C4-2B (cell line): ENCODE measurements around the gene MED4.
"Not testable (repeated sequence)": the region's sequence is repeated elsewhere in the genome, so short reads cannot be mapped to it uniquely, and the experiment has no call there.

Experiments used
- H3K27ac ChIP-seq: fragments of 450-650 bp; 2 replicates; pipeline ENCODE4 v1.5.1; 2017
- ZFX ChIP-seq: fragments of 450-650 bp; IDR thresholded peaks from 2 replicates; pipeline ENCODE4 v1.6.1; 2017
- TF ChIP-seq, protein P1 (sequence below): fragments of 450-650 bp; conservative IDR thresholded peaks from 2 replicates; pipeline ENCODE4 v1.5.1; 2017; ENCODE audit warnings: mild to moderate bottlenecking

MED4 gene

DNA sequence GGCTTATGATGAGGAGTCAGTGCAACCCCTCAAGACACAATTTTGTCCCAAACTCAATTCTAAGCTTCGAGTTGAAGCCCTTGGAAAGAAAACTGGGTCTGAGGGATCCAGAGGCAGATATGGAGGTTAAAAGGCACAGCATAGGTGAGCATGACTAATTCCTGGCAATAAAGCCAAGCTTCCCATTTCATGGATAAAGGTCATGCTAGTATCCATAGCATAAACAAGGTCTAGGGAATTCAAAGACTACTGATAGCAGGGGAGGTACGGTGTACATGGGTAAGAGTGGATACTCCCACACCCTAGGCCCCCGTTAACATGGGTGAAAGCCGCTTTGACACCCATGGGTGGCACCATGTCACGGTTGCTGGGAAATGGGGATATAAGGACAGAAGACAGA lies 24.0 kb downstream of the MED4 start:
- H3K27ac ChIP-seq: no peak overlapping the region
- no peak for TF ChIP-seq ZFX
- TF ChIP-seq, protein P1, sequence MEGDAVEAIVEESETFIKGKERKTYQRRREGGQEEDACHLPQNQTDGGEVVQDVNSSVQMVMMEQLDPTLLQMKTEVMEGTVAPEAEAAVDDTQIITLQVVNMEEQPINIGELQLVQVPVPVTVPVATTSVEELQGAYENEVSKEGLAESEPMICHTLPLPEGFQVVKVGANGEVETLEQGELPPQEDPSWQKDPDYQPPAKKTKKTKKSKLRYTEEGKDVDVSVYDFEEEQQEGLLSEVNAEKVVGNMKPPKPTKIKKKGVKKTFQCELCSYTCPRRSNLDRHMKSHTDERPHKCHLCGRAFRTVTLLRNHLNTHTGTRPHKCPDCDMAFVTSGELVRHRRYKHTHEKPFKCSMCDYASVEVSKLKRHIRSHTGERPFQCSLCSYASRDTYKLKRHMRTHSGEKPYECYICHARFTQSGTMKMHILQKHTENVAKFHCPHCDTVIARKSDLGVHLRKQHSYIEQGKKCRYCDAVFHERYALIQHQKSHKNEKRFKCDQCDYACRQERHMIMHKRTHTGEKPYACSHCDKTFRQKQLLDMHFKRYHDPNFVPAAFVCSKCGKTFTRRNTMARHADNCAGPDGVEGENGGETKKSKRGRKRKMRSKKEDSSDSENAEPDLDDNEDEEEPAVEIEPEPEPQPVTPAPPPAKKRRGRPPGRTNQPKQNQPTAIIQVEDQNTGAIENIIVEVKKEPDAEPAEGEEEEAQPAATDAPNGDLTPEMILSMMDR: no peak

DNA sequence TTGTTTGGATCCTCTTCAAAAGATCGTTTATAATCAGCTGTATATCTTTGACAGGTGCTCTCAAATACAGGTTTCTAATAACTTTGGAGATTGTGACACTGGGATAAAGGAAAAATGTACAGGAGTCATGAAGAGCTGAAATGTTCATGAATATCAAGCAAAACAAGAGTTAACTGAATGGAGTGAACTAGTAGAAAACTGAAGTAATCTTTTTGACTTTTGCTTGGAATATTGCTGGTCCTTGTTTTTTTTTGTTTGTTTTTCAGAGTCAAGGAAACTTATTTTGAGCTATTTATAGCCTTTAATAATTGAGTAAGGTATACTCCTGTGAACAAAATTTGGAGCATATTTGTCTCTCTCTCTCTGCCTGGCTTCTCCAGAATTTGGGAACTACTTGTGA lies 25.3 kb downstream of the MED4 start:
- no peak overlapping the region for H3K27ac ChIP-seq
- TF ChIP-seq, protein P1: no peak
- no peak for TF ChIP-seq ZFX

DNA sequence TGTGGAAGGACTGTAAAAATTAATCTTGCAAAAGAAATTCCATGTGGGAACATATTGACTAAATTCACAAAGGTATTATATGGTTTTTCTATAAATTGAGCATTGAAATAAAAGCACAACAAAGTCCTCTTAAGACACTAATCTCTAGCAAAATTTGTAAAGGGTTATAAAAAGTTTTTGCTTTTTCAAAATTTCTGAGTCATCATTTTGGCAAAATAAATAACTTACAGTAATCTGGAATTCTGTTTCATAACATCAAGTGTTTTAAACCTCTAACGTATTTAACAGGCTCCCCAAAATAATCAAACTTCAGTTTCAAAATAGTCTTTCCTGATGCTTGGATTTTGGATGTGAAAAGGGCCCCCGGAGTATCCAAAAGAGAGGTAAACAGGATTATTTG lies 26.0 kb downstream of the MED4 start:
- H3K27ac ChIP-seq: no peak overlapping the region
- TF ChIP-seq, protein P1: no peak
- TF ChIP-seq ZFX: no peak

DNA sequence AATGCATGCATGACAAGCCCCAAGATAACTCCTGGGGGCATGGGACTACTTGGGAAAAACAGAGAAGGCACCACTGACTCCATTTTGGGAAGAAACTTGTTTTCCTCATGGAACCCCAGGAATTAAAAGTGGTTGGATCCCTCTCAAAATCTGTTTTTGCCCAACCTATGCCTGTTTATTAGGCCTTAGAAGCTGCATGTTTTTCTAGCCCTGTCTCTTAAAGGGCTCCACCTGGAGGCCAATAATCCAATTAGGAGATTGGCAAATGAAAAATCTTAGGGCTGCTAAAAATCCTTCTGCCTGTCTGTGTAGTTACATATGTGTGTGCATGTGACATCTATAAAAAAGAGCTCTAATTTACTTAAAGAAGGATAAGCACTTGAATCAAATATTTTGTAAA lies 26.9 kb downstream of the MED4 start:
- TF ChIP-seq, protein P1: peak; percentile 29
- TF ChIP-seq ZFX: no peak
- H3K27ac ChIP-seq: no peak overlapping the region

DNA sequence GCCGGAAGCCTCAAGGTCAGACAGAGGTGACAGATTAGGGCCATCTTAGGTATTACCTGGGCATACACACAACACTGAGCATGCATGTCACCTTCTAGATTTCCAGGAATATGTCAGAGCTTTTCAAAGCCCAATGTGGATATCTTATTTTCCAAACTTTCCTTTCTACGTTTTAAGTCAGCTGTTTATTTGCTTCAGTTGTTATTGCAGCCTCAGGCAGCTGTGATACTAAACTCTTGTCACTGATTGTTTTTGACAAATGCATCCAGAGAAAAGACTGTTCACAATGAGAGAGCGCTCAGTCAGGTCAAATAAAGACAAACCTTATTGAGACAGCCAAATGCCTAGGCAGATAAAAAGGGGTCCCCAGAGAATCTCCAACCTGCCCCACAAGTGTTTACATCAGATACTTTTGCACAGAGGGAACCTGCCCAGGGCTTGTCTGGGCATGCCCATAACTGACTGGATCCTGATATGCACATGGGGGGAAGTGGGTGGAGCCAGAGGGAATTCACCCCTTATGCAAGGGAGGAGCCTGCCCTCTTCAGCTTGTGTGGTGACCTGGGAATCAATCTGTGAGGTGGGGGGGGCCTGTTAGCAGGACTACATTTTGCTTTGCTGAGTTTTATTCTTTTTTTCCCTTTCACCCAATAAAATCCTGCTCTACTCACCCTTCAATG lies 28.5 kb downstream of the MED4 start:
- TF ChIP-seq ZFX: no peak
- TF ChIP-seq, protein P1: no peak
- H3K27ac ChIP-seq: no peak overlapping the region

DNA sequence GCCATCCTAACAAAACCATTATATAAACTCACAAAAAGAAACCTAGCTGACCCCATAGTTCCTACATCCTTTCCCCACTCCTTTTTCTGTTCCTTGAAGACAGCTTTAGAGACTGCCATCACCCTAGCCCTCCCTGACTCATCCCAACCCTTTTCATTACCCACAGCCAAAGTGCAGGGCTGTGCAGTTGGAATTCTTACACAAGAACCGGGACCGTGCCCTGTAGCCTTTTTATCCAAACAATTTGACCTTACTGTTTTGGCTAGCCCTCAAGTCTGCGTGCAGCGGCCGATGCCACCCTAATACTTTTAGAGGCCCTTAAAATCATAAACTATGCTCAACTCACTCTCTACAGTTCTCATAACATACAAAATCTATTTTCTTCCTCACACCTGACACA lies 35.0 kb downstream of the MED4 start:
- not testable (repeated sequence) for H3K27ac ChIP-seq

DNA sequence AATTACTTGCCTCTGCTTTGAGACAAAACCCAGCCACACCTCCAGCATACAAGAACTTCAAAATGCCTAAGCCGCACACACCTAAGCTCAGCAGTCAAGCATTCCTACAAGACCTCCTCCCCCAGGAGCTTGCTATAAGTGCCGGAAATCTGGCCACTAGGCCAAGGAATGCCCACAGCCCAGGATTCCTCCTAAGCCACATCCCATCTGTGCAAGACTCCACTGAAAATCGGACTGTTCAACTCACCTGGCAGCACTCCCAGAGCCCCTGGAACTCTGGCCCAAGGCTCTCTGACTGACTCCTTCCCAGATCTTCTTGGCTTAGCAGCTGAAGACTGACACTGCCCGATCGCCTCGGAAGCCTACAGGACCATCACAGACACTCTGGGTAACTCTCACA lies 36.4 kb downstream of the MED4 start:
- not testable (repeated sequence) for H3K27ac ChIP-seq

DNA sequence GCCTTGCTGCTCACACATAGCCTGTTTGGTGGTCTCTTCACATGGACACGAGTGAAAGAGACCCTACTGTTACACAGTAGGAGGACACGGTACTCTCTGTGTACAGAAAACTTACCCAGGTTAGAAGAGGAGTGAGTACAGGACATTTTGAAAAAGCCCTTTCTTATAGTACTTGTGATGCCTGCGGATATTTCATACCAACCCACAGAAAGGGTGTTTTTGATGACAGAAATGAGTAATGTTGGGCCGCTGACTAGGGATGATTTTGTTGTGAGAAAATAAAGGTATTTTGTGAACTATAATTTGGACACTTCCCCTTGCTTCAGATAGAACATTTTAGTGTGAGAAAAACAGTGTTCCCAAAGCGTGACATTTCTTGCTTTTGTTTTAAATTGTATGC lies 39.2 kb downstream of the MED4 start:
- H3K27ac ChIP-seq: no peak overlapping the region
- no peak for TF ChIP-seq ZFX
- TF ChIP-seq, protein P1: no peak

DNA sequence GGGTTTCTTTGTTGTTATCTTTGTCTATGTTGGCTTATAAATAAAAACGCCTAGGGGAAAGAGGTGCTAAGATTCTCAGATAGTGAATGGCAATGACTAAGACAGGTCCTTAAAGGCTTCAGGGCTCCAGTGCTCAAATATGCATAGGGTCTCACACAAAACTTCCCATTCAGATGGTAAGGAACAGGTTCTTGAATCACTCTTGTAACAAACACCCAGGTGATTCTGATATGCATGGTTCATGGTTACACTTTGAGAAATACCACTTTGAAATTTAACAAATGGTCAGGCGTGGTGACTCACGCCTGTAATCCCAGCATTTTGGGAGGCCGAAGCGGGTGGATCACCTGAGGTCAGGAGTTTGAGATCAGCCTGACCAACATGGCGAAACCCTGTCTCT lies 40.3 kb downstream of the MED4 start:
- TF ChIP-seq, protein P1: no peak
- TF ChIP-seq ZFX: no peak
- H3K27ac ChIP-seq: no peak overlapping the region
